ENCODE measurements around the gene BDKRB1.

The BDKRB1 gene

DNA sequence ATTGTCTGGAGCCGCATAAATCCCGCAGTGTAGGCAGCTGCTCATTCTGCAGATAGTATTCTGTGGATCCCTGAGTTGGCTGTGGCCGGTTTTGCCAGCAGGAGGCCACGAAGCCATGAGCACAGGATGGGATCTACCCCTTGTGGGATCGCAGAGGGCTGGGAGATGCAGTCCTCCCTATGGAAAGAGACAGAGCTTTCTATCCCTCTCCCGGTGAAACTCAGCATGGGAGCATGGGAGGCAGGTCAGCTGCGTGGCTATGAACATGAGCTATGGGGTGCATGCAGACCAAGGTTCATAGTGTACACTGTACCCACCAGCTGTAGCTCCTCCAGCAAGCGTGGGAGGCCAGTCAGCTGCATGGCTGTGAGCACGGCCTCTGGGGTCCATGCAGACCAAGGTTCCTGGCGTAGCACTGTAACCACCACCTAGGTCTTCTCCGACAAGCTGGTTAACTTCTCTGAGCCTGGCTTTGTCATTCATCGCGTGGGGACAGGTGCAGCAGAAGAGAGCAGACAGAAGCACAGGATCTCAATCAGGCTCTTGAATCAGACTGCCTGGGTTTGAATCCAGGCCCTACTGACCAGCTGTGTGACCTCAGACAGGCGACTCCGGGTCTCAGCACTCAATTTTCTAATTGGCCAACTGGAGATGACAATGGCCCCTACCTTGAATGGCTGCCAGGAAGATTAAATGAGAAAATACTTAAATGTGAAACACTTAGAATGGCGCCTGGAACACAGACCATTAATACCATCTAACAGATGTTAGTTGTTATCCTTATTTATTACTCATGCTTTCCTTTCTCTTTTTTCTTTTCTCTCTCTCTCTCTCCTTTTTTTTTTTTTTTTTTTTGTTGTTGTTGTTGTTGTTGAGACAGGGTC, 6.0 kb downstream of the BDKRB1 start:
- DNase-seq (ENCODE audit: low read depth), result no peak

DNA sequence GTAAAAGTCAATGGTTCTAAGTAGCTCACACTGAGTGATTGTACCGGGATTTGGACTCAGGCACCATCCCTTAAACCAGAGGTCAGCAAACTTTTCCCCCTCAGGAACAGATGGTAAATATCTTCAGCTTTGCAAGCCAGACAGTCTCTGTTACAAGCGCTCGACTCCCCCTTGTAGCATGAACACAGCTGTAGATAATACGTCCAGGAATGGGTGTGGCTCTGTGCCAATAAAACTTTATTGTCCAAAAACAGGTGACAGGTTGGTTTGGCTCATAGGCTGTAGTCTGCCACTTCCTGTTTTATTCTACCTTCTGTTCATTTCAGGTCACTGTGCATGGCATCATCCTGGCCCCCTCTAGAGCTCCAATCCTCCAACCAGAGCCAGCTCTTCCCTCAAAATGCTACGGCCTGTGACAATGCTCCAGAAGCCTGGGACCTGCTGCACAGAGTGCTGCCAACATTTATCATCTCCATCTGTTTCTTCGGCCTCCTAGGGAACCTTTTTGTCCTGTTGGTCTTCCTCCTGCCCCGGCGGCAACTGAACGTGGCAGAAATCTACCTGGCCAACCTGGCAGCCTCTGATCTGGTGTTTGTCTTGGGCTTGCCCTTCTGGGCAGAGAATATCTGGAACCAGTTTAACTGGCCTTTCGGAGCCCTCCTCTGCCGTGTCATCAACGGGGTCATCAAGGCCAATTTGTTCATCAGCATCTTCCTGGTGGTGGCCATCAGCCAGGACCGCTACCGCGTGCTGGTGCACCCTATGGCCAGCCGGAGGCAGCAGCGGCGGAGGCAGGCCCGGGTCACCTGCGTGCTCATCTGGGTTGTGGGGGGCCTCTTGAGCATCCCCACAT, 7.6 kb downstream of the BDKRB1 start:
- DNase-seq (ENCODE audit: low read depth), result no peak

DNA sequence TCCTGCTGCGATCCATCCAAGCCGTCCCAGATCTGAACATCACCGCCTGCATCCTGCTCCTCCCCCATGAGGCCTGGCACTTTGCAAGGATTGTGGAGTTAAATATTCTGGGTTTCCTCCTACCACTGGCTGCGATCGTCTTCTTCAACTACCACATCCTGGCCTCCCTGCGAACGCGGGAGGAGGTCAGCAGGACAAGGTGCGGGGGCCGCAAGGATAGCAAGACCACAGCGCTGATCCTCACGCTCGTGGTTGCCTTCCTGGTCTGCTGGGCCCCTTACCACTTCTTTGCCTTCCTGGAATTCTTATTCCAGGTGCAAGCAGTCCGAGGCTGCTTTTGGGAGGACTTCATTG, 8.2 kb downstream of the BDKRB1 start:
- DNase-seq (ENCODE audit: low read depth), result no peak

DNA sequence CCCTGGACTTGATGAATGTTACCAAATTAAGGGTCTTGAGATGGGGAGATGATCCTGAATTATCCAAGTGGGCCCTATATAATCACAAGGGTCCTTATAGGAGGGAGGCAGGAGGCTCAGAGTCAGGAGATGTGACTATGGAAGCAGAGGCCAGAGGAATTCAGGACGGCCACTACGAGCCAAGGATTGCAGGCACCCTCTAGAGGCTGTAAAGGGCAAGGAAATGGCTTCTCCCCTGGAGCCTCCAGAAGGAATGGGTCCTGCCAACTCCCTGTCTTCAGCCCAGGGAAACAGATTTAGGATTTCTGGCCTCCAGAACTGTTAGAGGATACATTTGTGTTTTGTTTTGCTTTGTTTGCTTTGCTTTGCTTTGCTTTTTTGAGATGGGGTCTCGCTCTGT, 8.8 kb downstream of the BDKRB1 start:
- no peak for DNase-seq (ENCODE audit: low read depth)

DNA sequence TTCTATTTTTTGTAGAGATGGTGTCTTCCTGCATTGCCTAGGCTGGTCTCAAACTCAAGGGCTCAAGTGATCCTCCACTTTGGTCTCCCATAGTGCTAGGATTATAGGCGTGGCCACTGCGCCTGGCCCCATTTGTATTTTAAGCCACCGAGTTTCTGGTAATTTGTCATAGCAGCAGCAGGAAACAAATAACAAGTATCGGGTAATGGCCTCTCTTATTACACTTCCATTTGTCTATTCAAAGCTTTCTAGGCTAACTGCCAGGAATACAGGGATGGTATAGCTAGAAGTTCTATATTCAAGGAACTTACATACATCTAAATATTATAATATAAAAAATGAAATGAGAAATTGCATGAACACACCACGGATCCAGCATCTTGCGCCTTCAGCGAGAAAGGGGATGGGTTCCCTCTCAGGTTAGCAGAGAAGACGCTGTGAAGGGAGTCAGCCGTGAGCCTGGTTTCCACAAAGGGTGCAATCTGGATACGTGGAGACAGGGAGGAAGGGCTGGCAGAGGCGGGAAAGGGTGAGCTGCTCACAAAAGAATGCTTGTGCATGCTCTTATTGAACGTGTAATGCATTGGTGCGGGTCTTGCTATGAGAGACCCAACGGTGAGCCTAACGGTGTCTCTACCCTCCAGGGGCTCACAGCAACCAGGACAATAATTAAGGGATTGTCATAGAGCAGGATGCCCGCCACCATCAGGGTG, 9.5 kb downstream of the BDKRB1 start:
- DNase-seq (ENCODE audit: low read depth), result no peak

DNA sequence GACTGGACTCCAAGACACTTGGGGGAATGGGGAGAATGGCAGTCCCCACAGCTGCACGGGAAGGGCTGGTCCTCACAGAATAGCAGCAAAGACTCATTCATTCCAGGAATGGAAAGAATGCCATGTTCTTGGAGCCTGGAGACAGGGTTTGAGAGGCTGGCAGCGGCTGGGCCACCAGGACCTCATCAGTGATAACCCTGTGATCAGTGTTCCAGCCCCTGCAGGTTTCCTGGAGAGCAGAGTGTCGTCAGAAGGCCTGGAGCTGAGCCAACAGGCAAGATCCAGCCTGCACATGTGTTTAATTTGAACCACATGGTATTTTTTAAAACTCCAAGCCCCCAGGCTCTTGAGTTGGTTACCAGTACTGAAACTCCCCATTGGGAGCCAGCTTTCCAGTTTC, 11.3 kb downstream of the BDKRB1 start:
- DNase-seq (ENCODE audit: low read depth), result no peak

DNA sequence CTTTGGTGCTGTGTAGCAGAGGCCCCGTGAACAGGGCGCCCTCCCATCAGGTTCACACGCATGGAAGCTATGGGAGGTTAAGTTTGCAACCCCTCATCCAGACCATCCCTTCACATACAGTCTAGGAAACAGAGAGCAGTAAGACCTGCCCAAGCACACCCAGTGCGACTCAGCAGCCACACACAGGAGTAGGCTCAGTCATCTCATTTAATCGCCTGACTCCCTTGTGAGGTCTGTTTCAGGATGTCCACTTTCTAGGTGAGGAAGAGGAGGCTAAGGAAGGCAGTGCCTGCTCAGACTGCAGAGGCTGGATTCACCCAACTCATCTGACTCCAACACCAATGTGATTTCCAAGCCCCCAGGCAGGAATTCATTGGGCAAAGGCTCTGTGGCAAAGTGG, 11.9 kb downstream of the BDKRB1 start:
- no peak for DNase-seq (ENCODE audit: low read depth)

DNA sequence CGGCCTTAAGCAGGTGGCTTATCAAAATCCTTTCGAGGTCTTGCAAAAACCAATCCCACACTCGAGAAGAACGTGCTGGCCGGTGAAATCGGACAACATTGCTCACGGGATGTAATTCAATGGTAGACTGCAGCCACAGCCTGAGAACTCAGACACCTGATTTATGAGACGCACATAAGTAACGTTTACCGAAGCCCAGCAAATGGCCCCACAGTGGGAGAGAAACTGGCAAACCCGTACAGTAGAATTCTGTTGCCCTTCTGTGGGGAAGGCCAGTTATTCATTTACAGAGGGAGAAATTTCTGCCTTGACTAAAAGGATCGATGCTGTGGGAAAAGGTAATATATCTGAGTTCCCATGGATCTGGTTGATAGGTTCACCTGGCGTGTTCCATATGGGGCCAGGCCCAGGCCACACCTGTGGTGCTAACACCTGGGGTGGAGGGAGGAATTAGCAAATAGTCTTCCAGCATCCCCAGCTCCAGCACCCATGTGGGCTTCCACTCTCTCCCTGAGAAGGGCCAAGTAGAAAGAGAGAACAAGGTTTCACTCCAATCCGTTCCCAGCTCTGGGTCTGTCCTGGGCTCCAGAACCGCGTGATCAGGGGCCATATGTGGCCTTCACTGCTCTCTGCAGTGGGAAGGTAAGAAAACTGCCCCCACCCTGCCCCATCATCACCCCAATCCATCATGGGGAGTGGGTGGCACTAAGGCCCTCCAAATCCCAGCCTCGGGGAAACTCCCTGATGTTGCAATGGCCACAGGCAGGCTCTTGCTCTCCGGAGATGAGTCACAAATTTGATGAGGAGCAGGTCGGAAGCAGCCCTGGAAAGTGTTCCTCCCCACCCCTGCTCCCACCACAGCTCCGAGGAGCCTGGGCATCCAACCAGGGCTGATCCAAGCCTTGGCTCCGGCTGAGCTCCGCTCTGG, 12.7 kb downstream of the BDKRB1 start:
- DNase-seq (ENCODE audit: low read depth), result no peak

DNA sequence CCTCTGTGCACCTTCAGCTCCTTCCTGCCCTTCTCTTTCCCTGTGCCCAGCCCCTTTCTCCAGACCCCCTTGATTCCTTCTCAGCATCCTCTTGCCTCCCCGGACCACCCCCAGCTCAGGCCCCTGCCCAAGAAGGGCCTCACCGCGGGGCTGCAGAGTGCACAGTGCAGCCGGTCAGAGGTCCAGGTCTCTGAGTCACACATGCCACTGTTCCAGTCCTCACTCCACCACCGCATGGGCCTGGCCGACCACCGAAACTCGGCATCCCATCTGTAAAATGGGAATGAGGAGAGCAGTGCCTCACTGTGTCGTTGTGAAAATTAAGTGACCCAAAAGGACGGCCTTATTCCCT, 13.3 kb downstream of the BDKRB1 start:
- no peak for DNase-seq (ENCODE audit: low read depth)

DNA sequence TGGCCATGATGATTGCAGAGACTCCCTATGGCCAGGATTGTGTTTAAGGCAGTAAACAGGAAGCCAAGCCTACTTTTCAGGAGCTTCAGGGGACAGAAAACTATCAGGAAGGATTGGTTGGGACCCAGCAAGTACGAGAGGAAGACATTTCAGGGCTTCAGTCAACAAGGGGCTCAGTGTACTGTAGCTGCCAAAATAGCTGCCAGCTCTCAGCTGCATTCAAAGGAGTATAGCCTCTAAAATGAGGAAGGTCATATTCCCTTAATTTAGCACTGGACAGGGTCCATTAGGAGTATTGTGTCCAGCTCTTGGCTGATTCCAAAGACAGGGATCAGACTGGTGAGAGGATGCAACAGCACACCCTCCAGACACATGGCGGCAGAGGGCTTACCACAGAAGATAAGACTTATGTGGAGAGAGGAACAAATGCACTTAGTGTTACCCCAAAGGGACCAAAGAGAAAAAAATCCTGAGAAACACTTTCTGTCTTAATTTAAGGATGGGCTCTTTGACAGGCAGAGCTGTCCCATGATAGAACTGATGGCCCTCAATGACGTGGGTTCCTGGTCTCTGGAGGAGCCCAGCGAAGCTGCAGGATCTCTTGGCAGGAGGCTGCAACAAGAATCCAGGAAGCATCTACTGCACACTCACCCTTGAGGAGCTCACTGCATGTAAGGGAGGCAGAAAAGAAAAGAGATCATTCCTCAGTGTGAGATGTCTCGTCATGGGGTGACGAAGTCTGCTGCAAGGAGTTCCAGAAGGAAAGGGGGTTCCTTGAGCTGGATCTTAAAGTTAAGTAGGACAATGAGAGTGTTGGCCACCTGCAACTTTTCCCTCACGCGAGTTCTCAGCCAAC, 14.8 kb downstream of the BDKRB1 start:
- no peak for DNase-seq (ENCODE audit: low read depth)

DNA sequence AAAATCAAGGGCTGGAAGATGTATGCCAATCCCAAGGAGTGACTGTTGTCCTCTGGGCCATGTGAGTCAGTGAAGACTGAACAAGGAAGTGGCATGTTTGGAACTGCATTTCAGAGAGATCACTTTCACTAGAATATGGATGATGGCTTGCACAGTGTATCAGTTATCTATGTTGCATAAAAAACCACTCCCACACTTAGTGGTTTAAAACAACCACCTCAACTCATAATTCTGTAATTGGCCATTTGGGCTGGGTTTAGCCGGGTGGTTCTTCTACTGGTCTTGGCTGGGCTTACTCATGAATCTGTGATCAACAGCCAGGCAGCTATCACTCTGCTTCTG, 15.4 kb downstream of the BDKRB1 start:
- DNase-seq (ENCODE audit: low read depth), result no peak

DNA sequence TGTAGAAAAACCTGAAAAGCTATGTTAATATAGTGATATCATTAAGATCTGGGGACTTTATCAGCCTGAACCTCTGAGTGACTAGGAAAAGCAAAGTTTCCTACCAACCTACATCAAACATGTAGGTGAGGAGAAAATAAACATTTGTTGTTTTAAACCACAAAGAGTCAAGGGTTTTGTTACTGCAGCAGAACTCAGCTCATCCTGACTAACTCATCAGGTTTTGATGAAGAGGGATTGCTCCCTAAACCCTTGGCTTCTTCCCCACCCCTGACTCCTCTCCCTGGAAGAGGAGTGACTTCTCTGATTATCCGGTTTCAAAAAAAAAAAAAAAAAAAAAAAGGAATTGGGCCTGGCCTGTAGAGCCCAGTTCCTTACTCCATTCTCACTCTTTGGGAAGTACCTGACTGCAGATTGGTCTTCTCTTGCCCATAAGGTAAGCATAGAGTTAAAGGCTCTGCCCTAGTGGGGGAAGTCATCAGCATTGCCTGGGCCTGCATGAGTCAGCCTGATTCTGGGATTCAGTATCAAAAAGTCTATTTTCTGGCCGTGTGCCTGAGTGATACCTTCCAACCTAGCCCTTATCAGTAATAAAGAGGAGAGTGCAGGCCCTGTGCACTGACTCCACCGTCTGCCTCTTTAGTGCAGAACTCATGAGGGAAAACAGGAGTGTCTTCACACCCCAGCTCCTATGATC, 16.9 kb downstream of the BDKRB1 start:
- no peak for DNase-seq (ENCODE audit: low read depth)

DNA sequence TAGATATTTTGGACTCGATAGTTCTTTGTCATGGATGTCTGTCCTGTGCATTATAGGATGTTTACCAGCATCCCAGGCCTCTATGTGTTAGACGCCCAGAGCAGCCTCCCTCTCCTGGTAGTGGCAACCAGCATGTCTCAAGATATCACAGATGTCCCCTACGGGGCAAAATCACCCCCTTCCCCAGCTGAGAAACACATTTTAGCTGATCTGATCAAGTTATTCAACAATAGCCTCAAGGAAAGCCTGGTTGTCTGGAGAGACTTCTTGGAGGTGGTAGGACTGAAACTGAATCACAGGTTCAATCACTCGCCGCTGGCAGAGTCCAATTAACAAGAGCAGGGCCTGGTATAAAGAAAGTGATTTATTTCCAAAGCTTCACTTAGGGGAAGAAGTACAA, 17.6 kb downstream of the BDKRB1 start:
- DNase-seq (ENCODE audit: low read depth), result no peak

DNA sequence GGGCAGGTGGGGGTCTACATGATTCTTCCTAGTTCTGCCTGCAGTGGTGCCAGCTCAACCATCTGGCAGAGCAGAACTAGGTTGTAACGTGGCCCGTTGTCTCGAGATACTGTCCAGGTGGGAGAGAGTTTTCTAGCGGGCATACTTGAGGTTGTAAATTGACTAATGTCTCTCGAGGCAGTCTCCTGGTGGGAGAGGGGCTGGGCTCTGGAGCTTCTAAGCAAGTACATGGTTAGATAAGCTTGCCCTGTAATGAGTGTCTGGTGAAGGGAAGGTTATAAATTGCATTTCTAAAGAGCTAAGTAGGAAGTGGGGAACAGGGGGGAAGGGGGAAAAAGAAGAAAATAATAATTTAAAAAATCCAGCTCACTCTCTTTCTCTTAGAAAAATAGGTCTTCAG, 18.1 kb downstream of the BDKRB1 start:
- DNase-seq (ENCODE audit: low read depth), result no peak

DNA sequence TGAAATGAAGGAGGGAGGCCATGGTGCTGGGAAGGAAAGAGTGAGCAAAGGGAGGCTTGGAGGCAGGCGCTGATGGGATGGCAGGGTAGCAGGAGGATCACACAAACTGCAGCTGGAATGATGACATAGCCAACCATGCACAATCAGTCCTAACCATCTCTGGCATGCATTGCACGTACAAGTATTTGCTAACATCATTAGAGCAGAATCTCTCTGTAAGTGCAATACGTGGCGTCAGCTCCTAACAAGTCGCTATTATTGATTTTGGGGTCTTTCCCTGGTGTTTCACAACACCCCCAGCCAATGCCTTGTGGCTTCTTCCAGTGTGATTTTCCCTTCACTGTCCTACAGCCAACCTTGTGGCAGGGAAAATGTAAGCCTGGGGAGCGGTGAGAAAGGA, 18.5 kb downstream of the BDKRB1 start:
- no peak for DNase-seq (ENCODE audit: low read depth)

DNA sequence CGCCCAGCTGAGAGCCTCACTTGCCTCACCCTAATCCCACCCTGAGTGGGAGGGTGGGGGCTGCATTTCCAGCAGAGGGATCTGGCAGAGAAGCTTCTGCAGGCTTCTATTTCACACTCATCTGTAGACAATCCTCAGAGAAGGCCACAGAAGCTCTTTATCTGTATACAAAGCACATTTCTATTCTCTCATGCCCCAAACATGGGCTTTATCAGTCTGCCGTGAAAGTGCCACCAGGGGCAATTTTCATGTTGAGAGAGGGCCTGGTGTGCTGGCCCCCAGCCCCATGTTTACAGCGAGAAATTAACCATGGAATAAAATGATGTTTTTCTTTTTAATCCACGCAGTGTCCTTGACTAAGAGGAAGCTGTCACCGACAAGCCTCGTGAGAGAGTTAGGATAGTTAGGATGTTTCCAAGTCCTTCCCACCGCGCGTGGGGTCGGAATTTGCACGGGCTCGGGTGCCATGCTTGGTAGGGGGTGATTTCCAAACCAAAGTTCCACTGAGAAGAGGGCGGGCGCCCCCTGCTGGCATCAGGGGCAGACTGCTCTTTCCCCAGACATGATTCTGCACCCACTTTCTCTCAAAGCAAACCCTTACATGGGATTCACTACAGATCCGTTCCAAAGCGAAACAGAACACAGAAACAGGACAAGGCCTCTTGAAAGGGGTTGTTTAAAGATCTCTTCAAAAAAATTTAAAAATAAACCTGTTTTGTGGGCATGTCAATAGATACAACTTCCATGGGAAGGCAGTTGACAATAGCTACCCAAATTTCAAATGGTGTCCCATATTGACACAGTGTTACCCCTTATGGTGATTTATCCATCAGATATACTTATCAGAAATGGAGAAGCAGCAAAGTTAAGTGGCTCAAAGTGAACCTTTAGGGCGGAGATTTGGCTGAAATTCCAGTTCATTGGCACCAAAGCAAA, 19.4 kb downstream of the BDKRB1 start:
- DNase-seq (ENCODE audit: low read depth), result peak; percentile 52

DNA sequence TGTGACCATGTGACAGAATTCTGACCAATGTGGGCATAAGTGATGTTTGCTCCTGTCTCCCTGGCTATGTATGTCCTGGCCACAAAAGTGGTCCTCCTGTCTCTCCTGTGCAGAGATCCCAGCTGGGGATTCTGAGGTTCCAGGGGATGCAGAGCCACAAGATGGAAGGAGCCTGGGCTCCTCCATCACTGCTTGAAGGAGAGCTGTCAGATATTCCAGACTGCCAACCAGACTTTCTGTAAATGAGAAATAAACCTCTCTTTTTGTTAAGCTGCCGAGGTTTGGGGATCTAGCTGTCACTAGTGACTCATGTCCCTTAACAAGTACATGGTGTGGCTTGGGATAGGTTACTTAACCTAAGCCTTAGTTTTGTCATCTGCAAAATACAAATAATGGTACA, 21.9 kb downstream of the BDKRB1 start:
- no peak for DNase-seq (ENCODE audit: low read depth)

DNA sequence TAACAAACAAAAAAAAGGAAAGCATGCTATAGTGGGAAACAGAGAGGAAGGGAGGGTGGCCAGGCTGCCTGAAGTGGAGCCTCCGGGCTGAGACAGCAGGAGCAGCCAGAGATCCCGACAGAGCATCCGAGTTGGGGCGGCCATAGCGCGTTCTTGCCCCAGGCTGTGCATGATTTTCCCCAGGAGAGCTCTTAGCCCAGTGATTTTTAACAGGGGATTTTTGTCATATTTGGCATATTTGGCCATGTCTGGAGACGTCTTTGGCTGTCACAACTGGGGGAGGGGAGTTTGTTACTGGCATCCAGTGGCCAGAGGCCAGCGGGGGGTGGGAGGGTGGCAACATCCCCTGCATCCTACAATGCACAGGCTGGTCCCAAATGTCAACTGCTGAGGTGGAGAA, 23.6 kb downstream of the BDKRB1 start:
- no peak for DNase-seq (ENCODE audit: low read depth)

DNA sequence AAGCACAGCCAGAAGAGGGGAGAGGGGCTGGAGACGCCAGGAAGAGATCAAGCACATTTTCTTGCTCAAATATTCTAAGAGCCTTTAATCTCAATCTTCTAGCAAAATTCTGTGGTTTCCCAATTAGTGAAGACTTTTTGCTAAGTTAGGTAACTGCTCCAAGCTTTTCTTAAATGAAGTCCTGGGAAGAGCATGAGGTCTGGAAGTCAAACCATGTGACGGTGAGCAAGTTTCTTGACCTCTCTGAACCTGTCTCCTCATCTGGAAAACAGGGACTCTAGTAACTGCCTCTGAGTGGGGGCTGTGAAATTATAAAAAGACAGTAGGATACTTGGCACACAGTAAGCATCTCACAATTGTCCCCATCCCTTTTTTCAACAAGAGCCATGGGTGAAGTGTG, 24.1 kb downstream of the BDKRB1 start:
- DNase-seq (ENCODE audit: low read depth), result no peak
